Measurements from ENCODE around the gene UPK3B.
"Not testable (repeated sequence)": the region's sequence is repeated elsewhere in the genome, so short reads cannot be mapped to it uniquely, and the experiment has no call there.

UPK3B gene

DNA sequence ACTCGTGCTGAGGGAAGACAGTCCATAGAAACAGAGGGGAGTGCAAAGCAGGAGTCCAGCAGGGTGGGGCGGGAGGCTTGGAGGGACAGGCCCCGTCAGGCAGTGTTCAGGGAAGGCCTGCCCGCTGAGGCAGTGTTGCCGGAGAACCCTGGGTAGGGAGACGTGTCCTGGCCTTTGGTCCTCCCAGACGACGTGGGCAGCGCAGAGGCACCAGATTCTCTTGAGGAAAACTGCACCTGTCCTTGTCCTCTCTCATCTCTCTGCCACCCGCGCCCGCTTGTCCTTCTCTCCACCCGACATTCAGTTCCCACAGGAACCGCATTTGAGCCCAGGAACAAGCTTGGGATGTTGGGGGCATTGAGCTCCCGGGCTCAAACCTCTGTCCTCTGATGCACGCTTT, 14.6 kb upstream of the UPK3B start:
- not testable (repeated sequence) for DNase-seq

DNA sequence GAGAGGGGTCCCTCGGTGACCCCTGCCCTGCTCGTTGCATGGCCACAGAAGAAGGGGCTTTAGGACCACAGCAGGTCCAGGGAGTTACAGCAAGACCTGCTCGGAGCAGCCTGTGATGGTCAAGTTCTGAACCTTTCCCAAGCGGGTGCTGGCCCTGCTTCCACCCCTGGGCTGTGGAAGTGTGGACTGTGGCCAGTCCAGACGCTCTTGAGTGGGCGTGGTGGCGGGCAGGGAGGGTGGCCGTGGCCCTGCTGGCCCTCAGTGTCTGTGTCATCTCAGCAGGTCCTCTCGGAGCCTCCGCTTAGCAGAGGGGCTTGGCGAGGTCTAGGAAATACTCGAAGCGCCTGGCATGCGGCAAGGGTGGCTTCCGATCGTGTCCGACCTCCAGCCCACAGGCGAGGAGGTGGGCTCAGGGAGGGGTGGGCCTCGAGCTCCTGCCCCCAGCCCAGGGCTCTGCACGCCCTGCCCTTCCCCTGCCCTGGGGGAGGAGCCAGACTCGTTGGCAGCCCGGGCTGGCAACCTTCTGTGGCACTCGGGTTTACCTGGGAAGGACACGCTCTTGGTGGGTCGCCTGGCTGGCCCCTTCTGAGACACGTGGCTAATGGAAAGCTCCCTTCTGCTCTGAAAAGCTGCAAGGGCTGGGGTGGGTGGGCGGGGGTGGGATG, 12.3 kb upstream of the UPK3B start:
- DNase-seq, result not testable (repeated sequence)

DNA sequence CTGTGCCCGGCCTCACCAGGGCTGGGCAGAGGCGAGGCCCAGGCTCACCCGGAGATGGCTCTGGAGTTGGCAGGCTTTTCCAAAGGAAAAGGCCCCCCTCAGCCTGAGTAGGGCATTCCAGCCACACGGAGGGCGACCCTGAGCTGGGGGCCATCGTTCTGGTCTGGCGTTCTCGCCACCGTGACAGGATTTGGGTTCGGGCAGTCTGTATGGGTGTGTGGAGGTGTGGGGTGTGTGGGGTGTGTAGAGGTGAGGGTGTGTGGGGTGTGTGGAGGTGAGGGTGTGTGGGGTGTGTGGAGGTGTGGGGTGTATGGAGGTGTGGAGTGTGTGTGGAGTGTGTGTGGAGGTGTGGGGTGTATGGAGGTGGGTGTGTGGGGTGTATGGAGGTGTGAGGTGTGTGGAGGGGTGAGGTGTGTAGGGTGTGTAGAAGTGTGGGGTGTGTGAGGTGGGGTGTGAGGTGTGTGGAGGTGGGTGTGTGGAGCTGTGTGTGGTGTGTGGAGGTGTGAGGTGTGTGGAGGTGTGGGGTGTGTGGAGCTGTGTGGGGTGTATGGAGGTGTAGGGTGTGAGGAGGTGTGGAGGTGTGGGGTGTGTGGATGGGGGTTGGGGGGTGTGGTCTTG, 11.7 kb upstream of the UPK3B start:
- not testable (repeated sequence) for DNase-seq

DNA sequence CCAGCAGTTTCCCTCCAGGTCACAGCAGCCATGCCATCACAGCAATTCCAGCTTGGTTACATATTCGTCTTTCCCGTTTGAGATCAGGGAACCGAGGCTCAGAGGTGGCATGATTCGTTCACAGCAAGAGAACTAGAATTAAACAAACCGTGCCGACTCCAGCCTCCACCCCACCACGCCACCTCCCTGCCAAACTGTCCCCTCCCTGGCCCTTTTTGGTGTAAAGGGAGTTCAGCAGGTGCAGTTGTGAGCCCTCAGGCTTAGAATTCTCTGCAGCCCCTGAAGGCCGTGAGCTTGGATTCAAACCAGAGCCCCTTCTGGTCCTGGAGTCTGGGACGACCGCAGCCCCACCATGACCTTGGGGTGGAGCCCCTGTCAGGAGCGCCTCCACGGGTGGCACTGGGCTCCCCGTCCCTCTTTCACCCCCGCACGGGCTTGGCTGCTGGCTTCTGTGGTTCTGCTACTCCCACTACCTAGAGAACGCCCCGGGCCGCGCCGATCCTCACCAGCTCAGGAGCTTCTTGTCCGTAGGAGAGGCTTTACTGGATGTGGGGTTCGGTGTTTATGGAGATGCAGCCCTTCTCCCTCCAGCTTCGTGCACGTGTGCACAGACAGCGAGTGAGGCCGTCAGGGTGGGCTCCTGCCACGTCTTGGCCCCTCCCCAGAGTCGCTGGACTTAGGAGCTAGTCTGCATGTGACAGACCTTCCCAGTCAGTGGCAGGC, 11.0 kb upstream of the UPK3B start:
- not testable (repeated sequence) for DNase-seq

DNA sequence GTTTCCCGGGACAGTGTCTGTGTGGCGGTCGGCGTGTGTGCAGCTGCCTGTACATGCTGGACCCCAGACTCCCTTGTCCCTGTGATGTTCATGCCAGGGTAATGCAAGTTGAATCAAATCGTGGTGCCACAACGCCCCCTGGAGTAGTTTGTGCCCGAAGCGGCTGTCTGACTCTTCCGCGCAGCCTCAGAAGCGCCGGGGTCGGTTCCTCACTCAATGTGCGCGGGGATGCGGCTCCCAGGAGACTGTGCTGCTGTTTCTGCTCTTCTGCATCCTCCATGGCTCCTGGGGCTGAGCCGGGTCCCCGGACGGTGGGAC, 10.5 kb upstream of the UPK3B start:
- DNase-seq, result not testable (repeated sequence)

DNA sequence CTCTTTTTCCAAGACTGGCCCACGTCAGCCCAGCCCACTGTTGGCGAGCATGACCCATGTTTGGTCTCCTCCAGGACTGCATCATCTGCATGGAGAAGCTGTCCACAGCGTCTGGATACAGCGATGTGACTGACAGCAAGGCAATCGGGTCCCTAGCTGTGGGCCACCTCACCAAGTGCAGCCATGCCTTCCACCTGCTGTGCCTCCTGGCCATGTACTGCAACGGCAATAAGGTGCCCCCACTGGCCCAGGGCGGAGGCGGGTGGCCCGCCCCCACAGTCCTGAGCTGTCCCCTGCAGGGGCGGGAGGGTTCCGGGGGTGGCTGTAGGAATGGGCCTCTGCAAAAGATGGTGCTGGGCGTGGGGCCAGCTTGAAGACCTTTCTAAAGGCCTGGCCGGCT, 8.1 kb upstream of the UPK3B start:
- DNase-seq, result not testable (repeated sequence)

DNA sequence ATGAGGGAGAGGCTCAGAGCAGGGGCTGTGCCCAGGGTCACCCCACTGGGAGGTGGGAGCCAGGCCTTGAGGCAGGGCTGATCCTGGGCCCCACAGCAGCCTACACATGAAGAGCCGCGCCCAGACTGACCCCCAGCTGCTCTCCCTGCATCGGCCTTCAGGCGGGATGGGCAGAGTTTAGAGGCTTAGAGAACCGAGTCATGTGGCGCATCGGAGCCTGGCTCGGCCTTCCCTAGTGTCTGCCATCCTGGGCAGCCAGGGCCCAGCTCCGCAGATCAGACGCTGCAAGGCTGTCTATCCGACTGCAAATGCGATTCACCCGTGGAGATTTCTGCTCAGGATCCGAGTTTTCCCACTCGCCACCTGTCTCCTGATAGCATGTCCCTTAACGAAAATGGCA, 7.5 kb upstream of the UPK3B start:
- DNase-seq, result peak in 1 of 2 experiments; percentile 9

DNA sequence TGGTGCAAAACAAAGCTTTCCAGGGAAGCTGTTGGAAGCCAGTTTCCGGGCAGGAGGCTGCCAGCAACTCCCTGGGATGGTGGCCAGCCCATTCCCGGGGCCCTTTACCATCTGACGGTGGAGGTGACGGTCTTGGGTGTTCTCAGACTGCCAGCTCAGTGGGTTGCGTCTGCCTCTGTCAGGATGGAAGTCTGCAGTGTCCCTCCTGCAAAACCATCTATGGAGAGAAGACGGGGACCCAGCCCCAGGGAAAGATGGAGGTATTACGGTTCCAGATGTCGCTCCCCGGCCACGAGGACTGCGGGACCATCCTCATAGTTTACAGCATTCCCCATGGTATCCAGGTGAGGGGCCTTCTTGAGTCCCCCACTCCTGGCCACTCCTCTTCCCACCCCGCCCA, 7.1 kb upstream of the UPK3B start:
- DNase-seq, result not testable (repeated sequence)

DNA sequence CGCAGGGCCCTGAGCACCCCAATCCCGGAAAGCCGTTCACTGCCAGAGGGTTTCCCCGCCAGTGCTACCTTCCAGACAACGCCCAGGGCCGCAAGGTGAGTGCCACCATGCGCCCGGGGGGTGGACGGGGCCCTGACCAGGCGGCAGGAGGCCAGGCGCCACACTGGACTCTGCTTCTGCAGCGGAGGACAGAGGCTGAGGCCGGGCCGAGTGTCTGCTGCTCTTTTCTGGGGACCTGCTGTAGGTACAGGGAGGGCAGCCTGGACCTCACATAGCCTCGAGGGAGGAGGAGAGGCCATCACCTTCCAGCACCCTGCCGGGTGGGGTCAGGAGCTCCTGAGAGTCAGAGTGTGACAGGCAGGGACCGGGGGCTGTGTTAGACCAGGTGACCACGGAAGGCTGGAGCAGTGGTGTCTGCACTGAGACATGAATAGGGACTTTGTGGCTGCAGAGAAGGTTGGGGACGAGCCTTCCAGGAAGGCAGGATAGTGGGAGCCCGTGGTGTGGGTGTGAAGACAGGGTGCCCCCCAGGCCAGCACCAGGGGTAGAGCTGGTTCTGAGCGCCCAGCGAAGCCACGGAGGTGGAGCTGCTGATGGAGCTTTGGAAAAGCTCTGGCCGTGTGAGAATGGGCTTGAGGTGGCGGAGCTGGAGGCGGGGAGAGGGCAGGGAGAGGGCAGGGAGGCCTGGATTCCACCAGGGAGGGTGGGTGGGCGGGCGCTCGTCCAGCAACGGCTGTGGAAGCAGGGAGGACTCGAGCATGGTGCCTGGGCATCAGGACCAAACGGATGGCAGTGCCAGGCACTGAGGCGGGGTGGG, 5.8 kb upstream of the UPK3B start:
- not testable (repeated sequence) for DNase-seq

DNA sequence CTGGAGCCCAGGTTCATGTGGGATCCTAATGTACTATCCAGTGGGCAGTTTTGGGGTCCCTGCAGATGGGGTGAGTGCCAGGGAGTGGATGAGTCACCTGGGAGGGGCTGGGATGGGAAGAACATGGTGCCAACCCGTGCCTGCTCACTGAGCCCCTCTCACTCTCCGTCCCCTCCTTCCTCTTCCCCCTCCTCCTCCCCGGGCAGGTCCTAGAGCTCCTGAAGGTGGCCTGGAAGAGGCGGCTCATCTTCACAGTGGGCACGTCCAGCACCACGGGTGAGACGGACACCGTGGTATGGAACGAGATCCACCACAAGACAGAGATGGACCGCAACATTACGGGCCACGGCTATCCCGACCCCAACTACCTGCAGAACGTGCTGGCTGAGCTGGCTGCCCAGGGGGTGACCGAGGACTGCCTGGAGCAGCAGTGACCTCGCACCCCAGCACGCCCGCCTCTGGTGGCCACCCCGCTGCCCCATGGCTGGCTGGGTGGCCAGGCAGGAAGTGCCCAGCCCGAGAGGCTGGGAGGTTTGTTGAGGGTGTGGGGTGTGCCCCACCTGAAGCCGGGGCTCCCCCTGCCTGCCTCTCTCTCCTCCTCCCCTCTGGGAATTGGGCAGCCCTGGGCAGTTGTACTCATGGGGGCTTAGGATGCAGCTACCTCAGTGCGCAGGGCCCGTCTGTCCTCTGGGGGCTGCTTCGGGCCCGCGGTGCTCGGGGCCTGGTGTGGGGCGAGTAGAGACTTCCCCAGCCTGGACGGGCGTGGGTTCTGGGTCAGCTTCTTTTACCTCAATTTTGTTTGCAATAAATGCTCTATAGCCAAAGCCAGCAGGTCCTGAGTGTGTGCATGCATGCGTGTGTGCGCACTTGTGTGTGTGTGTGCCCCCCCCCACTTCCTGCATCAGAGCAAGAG, 4.9 kb upstream of the UPK3B start:
- DNase-seq, result no peak

DNA sequence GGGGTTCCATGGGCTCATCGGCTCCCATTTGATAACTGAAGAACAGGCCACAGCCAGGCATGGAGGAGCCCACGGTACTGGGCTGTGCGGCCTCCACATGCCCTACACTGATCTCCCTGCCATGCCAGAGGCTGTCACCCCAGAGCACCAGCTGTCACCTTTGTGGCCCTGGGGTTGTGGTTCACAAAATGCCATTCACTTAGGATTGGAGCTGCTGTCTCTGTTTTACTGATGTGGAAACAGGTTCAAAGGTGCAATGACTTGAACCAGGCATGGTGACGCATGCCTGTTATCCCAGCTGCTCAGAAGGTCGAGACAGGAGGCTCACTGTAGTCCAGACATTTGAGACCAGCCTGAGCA, 4.3 kb upstream of the UPK3B start:
- no peak for DNase-seq

DNA sequence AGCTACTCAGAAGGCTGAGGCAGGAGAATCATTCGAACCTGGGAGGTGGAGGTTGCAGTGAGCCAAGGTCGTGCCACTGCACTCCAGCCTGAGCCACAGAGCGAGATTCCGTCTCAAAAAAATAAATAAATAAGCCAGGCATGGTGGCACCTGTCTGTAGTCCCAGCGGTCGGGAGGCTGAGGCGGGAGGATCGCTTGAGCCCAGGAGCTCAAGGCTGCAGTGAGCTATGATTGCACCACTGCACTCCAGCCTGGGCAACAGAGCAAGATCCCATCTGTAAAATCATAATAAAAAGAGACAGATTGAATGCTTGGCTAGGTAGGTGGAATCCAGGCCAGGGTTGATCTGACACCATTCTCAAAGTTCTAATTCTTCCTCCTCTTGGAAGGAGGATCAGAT, 3.7 kb upstream of the UPK3B start:
- not testable (repeated sequence) for DNase-seq

DNA sequence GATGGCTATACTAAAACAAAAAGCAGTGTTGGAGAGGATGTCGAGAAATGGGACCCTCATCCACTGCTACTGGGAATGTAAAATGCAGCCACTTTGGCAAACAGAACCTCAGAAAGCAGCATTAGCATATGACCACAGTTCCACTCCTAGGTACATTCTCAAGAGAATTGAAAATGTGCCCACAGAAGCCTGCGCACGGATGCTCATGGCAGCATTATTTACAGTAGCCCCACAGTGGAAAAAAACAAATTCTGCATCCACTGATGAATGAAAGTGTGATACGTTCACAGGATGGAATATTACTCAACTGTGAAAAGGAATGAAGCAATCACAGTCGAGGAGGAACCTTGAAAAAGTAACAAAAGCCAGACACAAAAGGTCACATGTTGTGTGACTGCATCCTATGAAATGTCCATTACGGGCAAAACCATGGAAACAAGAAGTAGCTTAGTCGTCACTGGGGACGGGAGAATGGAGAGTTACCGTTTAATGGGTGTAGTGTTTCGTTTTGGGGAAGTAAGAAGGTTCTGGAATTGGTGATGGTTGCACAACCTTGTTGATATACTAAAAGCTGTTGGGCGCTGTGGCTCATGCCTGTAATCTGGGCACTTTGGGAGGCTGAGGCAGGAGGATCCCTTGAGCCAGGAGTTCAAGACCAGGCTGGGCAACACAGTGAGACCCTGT, 2.5 kb upstream of the UPK3B start:
- no peak for DNase-seq

DNA sequence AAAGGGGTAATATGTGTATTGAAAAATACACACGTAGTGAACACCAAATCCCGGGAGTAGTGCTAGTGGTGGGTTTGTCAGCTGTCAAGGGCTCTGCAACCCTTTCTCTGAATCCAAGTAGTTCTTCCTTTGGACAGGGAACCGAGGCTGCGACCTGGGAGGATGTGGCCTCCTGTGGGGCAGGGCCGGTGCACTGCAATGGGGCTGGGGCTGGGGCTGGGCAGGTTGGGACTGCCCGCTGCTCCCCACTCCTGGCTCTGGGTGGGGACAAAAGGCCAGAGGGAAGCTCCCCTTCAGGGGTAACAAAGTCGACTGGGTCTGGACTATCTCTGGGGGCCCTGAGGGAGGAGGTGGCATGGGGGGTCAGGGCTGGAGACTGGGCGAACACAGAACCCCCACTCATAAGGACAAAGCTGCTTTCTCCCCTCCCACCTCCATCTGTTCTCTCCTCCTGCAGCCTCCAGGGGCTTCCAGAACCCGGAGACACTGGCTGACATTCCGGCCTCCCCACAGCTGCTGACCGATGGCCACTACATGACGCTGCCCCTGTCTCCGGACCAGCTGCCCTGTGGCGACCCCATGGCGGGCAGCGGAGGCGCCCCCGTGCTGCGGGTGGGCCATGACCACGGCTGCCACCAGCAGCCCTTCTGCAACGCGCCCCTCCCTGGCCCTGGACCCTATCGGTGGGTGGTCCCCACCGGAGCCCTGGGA, 1.0 kb downstream of the UPK3B start:
- DNase-seq, result not testable (repeated sequence)

DNA sequence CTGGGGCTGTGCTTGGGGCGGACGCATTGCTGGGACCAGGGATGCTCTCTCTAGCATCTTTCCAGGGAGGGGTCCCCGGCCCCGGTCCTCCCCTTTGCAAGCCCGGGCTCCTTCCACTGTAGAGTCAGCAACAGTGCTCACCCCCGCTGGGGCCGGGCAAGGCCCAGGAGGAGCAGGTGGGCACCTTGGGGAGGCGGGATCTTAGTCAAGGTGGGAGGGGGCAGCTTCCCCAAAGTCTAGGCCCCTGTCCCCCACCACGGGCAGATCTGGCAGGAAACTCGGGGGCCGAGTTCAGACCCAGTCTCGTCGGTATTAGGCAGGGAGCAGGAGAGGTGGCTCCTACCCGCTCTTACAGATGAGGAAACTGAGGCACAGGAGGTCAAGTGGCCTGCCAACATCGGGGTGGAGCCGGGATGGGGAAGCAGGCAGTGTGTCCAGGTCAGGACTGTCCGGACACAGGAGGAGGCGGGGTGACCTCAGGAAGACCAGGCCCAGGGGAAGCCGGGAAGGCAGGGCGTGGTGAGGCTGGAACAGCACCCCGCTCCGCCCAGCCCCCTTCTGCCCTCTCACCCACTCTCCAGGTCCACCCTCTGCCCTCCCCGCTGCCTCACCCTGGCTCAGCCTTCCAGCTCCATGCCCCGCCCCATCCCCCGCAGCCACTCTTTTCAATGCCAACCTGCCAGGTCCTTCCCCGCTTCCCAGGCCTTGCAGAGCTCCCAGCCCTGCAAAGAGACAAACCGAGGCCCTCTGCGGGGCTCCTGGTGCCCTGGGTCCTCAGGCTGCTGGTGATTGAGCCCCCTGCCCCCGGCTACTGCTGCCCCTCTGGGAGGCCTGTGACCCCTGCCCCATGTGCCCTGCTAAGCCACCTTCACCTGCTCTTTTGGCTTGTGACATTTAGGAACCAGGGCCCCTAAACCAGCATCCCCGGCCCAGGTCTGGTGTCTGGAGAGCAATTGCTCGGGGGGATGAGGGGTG, 1.8 kb downstream of the UPK3B start:
- DNase-seq, result not testable (repeated sequence)

DNA sequence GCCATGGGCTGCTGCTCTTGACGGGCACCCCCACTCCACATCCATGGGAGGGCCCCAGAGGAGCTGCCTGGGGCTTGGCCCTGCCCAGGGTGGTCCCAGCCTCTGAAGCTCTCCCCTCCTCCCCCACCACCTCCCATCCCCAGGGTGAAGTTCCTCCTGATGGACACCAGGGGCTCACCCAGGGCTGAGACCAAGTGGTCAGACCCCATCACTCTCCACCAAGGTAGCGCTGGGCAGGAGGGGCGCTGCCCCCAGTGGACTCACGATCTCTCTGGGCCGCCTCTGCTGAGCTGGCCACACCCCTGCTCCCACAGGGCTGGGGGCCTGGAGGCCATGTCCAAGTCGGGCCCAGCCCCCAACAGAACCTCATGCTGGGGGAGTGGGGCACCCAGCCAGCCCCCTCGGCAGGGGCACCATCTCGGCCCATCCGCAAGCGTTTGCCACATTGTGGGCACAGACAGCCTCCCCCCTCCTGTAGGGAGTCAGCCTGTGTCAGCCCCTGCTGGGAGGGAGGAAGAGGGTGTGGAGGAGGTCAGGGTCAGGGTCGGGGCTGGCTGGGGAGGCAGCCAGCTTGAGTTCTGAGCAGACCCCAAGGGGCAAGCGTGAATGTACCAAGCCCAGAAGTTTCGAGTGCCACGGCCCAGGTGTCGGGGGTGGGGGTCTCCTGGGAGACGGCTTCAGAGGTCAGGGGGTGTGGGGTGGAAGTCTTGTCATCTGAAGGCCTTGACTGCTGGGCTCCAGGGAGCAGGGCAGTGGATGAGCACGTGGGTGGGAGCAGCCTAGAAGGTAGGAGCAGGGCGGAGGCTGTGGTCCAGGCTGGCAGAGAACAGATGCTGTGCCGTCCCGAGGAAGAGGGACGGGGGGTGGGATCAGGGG, 2.8 kb downstream of the UPK3B start:
- no peak for DNase-seq

DNA sequence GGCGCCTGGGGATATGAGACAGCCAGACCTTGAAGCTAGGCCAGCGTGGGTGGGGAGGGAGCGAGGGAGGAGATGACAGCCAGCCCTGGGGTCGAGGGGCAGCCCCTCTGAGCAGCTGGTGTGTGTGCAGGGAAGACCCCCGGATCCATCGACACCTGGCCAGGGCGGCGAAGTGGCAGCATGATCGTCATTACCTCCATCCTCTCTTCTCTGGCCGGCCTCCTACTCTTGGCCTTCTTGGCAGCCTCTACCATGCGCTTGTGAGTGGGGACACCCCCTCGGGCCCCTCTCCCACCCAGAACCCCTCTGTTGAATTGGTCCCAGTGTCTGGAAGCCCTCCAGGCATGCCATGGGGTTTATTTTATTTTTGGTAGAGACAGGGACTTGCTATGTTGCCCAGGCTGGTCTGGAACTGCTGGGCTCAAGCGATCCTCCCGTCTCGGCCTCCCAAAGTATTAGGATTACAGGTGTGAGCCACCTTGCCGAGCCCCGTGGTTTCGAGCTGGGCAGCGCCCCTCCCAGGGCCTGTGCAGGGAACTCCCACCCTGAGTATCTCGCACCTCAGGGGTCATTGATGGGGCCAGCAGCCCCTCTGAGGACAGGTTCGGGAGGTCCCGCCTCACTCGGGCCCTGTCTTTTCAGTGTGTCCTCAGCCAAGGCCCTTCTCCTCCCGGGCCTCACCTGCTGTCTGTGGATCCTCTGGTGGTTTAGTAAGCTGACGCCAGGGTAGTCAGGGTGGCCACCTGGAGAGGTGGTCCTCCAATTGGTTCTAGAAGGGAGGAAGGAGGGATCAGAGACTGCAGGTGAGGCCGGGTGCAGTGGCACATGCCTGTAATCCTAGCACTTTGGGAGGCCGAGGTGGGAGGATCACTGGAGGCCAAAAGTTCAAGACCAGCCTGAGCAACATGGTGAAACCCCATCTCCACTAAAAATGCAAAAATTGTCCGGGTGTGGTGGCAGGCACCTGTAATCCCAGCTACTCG, 3.8 kb downstream of the UPK3B start:
- DNase-seq, result no peak
